ENCODE results near the gene SIPA1L3.

The SIPA1L3 gene

DNA sequence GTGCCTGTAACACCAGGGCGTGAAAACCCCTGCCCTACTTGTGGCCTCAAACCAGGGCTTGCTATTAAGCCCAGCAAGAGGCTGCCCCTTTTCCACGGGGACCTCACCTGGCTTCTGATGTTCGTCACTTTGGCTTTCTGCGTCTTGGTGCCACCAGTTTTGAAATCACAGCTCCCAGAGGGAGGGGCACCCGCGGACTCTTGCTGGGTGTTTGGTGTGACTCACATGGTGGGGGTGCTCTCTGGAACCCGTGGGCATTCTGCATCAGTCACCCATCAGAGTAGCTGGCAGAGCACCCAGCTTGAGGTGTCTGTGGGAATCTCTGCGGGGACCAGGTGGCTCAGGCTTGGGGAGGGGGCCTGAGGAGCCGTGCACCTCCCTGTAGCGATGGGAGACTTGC lies 19.2 kb downstream of the SIPA1L3 start:
- no peak for ATAC-seq
- TF ChIP-seq RARB (CRISPR knock-in tag; IDR thresholded peaks at IDR 0.05) (no peak), CSDC2 (CRISPR knock-in tag; IDR thresholded peaks at IDR 0.05) (no peak), PPARA (CRISPR knock-in tag; IDR thresholded peaks at IDR 0.05; ENCODE audit: borderline replicate concordance) (no peak), TCF4 (CRISPR knock-in tag; IDR thresholded peaks at IDR 0.05; ENCODE audit: borderline replicate concordance) (no peak), ESRRG (CRISPR knock-in tag; IDR thresholded peaks at IDR 0.05) (no peak), ARNTL (CRISPR knock-in tag; IDR thresholded peaks at IDR 0.05; ENCODE audit: borderline replicate concordance, low read depth) (no peak), ZFP3 (CRISPR knock-in tag; IDR thresholded peaks at IDR 0.05) (no peak), OSR1 (CRISPR knock-in tag; IDR thresholded peaks at IDR 0.05) (no peak), ZNF8 (CRISPR knock-in tag; IDR thresholded peaks at IDR 0.05) (no peak), TOX (CRISPR knock-in tag; IDR thresholded peaks at IDR 0.05; ENCODE audit: borderline replicate concordance) (no peak), GLIS3 (CRISPR knock-in tag; IDR thresholded peaks at IDR 0.05) (no peak), BACH2 (CRISPR knock-in tag; IDR thresholded peaks at IDR 0.05; ENCODE audit: borderline replicate concordance) (no peak), ZFP30 (CRISPR knock-in tag; IDR thresholded peaks at IDR 0.05) (no peak), ISL1 (CRISPR knock-in tag; IDR thresholded peaks at IDR 0.05) (no peak), ZNF70 (CRISPR knock-in tag; IDR thresholded peaks at IDR 0.05) (no peak), SNAI2 (CRISPR knock-in tag; IDR thresholded peaks at IDR 0.05) (no peak)
- TF ChIP-seq, protein P1, sequence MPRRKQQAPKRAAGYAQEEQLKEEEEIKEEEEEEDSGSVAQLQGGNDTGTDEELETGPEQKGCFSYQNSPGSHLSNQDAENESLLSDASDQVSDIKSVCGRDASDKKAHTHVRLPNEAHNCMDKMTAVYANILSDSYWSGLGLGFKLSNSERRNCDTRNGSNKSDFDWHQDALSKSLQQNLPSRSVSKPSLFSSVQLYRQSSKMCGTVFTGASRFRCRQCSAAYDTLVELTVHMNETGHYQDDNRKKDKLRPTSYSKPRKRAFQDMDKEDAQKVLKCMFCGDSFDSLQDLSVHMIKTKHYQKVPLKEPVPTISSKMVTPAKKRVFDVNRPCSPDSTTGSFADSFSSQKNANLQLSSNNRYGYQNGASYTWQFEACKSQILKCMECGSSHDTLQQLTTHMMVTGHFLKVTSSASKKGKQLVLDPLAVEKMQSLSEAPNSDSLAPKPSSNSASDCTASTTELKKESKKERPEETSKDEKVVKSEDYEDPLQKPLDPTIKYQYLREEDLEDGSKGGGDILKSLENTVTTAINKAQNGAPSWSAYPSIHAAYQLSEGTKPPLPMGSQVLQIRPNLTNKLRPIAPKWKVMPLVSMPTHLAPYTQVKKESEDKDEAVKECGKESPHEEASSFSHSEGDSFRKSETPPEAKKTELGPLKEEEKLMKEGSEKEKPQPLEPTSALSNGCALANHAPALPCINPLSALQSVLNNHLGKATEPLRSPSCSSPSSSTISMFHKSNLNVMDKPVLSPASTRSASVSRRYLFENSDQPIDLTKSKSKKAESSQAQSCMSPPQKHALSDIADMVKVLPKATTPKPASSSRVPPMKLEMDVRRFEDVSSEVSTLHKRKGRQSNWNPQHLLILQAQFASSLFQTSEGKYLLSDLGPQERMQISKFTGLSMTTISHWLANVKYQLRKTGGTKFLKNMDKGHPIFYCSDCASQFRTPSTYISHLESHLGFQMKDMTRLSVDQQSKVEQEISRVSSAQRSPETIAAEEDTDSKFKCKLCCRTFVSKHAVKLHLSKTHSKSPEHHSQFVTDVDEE (CRISPR knock-in tag; IDR thresholded peaks at IDR 0.05) = no peak
- TF ChIP-seq, protein P2, sequence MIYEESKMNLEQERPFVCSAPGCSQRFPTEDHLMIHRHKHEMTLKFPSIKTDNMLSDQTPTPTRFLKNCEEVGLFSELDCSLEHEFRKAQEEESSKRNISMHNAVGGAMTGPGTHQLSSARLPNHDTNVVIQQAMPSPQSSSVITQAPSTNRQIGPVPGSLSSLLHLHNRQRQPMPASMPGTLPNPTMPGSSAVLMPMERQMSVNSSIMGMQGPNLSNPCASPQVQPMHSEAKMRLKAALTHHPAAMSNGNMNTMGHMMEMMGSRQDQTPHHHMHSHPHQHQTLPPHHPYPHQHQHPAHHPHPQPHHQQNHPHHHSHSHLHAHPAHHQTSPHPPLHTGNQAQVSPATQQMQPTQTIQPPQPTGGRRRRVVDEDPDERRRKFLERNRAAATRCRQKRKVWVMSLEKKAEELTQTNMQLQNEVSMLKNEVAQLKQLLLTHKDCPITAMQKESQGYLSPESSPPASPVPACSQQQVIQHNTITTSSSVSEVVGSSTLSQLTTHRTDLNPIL (CRISPR knock-in tag; IDR thresholded peaks at IDR 0.05; ENCODE audit: low read depth) = no peak
- TF ChIP-seq, protein P3, sequence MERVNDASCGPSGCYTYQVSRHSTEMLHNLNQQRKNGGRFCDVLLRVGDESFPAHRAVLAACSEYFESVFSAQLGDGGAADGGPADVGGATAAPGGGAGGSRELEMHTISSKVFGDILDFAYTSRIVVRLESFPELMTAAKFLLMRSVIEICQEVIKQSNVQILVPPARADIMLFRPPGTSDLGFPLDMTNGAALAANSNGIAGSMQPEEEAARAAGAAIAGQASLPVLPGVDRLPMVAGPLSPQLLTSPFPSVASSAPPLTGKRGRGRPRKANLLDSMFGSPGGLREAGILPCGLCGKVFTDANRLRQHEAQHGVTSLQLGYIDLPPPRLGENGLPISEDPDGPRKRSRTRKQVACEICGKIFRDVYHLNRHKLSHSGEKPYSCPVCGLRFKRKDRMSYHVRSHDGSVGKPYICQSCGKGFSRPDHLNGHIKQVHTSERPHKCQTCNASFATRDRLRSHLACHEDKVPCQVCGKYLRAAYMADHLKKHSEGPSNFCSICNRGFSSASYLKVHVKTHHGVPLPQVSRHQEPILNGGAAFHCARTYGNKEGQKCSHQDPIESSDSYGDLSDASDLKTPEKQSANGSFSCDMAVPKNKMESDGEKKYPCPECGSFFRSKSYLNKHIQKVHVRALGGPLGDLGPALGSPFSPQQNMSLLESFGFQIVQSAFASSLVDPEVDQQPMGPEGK (CRISPR knock-in tag; IDR thresholded peaks at IDR 0.05; ENCODE audit: borderline replicate concordance) = no peak
- TF ChIP-seq, protein P4, sequence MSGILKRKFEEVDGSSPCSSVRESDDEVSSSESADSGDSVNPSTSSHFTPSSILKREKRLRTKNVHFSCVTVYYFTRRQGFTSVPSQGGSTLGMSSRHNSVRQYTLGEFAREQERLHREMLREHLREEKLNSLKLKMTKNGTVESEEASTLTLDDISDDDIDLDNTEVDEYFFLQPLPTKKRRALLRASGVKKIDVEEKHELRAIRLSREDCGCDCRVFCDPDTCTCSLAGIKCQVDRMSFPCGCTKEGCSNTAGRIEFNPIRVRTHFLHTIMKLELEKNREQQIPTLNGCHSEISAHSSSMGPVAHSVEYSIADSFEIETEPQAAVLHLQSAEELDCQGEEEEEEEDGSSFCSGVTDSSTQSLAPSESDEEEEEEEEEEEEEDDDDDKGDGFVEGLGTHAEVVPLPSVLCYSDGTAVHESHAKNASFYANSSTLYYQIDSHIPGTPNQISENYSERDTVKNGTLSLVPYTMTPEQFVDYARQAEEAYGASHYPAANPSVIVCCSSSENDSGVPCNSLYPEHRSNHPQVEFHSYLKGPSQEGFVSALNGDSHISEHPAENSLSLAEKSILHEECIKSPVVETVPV (CRISPR knock-in tag; IDR thresholded peaks at IDR 0.05) = no peak

DNA sequence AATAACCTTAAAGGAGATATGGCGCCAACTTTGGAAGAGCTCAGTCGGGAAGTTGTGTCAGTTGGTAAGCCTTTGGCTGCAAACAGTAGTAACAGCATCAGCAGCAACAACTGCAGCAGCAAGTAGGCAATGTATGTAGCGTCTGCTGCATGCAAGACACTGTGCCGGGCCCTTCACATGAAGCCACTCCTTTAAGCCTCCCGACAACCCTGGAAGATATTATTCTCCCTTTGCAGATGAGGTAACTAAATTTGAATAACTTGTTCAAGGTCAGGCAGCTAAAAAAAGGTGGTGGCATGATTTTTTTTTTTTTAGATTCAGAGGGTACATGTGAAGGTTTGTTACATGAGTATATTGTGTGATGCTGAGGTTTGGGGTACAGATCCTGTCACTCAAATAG lies 19.7 kb downstream of the SIPA1L3 start:
- ATAC-seq = no peak
- no peak for TF ChIP-seq ZFP3 (CRISPR knock-in tag; IDR thresholded peaks at IDR 0.05)
- TF ChIP-seq ZNF70 (CRISPR knock-in tag; IDR thresholded peaks at IDR 0.05) = no peak
- TF ChIP-seq, protein P3 (CRISPR knock-in tag; IDR thresholded peaks at IDR 0.05; ENCODE audit: borderline replicate concordance) = no peak
- TF ChIP-seq ZC3H10 (CRISPR knock-in tag; IDR thresholded peaks at IDR 0.05) = no peak
- no peak for TF ChIP-seq SNAI2 (CRISPR knock-in tag; IDR thresholded peaks at IDR 0.05)
- TF ChIP-seq CSDC2 (CRISPR knock-in tag; IDR thresholded peaks at IDR 0.05) = no peak
- no peak for TF ChIP-seq ESRRG (CRISPR knock-in tag; IDR thresholded peaks at IDR 0.05)
- TF ChIP-seq ISL1 (CRISPR knock-in tag; IDR thresholded peaks at IDR 0.05) = no peak
- no peak for TF ChIP-seq GLIS3 (CRISPR knock-in tag; IDR thresholded peaks at IDR 0.05)
- TF ChIP-seq, protein P2 (CRISPR knock-in tag; IDR thresholded peaks at IDR 0.05; ENCODE audit: low read depth) = no peak
- TF ChIP-seq RARB (CRISPR knock-in tag; IDR thresholded peaks at IDR 0.05) = no peak
- TF ChIP-seq, protein P4 (CRISPR knock-in tag; IDR thresholded peaks at IDR 0.05) = no peak
- TF ChIP-seq, protein P5, sequence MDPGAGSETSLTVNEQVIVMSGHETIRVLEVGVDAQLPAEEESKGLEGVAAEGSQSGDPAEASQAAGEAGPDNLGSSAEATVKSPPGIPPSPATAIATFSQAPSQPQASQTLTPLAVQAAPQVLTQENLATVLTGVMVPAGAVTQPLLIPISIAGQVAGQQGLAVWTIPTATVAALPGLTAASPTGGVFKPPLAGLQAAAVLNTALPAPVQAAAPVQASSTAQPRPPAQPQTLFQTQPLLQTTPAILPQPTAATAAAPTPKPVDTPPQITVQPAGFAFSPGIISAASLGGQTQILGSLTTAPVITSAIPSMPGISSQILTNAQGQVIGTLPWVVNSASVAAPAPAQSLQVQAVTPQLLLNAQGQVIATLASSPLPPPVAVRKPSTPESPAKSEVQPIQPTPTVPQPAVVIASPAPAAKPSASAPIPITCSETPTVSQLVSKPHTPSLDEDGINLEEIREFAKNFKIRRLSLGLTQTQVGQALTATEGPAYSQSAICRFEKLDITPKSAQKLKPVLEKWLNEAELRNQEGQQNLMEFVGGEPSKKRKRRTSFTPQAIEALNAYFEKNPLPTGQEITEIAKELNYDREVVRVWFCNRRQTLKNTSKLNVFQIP (CRISPR knock-in tag; IDR thresholded peaks at IDR 0.05; ENCODE audit: borderline replicate concordance, low read depth) = no peak
- no peak for TF ChIP-seq TOX (CRISPR knock-in tag; IDR thresholded peaks at IDR 0.05; ENCODE audit: borderline replicate concordance)
- TF ChIP-seq, protein P1 (CRISPR knock-in tag; IDR thresholded peaks at IDR 0.05) = no peak
